Epithelial cell of prostate (primary cell): Measurements from ENCODE around the gene PREX1.
"Not testable (repeated sequence)": the region's sequence is repeated elsewhere in the genome, so short reads cannot be mapped to it uniquely, and the experiment has no call there.

Experiments
- DNase-seq: peaks from one replicate; pipeline ENCODE4 v3.0.0-alpha.2; 2011; ENCODE audit warnings: low read depth, low spot score
- H3K27ac ChIP-seq: fragments of 450-650 bp; 2 replicates; pipeline ENCODE4 v1.5.1; 2017; ENCODE audit warnings: mild to moderate bottlenecking

PREX1 gene

DNA sequence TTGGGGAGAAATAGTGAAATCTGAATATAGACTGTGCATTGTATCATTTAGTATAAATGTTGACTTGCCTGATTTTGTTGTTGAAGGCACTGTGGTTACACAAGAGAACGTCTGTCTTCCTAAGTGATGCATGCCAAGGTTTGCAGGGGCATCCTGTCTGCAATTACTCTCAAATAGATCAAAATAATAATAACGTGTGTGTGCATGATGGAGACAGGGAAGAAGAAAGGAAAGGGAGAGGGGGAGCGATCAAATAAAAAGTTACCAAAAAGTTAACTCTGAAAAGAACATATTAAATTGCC, 14.4 kb downstream of the PREX1 start:
- DNase-seq, result no peak
- no peak overlapping the region for H3K27ac ChIP-seq

DNA sequence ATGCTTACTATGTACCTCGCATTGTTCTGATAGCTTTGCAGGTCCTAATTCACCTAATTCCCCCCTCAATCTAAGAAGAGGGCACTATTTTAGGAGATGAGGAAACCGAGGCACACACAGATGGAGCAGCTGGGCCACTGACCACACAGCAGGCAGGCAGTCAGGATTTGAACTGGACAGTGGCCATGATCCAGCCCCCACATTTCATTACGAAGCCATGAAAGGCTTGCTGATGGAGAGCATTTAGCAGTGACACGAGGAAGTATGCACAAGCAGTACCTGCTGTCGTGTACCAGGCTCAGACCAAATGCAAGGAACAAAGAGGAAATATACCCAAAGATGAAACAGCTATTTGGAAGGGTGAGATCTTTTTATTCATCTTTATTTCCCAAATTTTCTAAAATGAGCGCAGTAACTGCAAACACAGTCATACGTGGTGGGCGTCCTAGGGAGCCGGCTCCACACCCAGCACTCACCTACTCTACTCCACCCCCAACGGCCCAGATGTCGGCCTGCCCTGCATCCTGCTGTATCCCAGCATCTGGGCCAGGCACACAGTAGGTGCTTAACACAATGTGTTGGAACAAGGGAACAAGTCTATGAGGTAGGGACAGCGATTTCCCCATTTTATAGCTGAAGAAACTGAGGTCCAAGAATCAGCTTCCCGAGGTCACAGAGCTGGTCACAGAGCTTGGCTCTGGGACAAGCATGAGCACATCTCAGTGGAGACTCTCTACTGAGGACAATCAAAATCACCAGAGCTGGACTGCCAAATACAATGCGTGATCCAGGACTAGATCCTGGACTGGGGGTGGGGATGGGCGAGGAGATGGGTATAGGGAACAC, 15.0 kb downstream of the PREX1 start:
- H3K27ac ChIP-seq, result no peak overlapping the region
- DNase-seq, result no peak

DNA sequence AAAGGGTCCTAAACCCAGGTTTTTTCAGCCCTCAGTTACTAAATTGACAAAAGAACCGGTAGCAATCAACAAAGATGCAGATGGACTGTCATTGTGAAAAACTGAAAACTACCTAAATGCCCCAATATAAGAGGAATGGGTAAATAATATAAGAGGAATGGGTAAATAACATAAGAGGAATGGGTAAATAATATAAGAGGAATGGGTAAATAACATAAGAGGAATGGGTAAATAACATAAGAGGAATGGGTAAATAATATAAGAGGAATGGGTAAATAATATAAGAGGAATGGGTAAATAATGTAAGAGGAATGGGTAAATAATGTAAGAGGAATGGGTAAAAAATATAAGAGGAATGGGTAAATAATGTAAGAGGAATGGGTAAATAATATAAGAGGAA, 15.7 kb downstream of the PREX1 start:
- not testable (repeated sequence) for DNase-seq, H3K27ac ChIP-seq

DNA sequence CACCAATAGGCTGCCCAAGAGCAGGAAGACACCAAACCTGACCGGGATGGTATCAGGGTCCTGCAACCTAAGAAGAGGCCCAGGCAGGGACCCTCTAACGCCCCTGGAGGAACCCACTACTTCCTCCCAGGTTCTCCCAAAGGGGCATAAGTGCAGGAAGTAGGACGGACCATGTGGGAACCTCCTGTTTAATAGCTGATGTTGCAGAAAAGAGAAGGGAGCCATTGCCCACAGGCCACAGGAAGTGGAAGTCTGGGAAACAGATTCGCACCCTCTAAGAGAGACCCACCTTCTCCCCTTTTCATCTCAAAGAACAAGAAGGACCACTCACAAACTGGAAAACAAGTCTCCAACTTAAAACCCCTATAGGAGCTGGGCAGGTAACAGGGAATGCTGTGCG, 18.1 kb downstream of the PREX1 start:
- H3K27ac ChIP-seq, result no peak overlapping the region
- DNase-seq, result no peak

DNA sequence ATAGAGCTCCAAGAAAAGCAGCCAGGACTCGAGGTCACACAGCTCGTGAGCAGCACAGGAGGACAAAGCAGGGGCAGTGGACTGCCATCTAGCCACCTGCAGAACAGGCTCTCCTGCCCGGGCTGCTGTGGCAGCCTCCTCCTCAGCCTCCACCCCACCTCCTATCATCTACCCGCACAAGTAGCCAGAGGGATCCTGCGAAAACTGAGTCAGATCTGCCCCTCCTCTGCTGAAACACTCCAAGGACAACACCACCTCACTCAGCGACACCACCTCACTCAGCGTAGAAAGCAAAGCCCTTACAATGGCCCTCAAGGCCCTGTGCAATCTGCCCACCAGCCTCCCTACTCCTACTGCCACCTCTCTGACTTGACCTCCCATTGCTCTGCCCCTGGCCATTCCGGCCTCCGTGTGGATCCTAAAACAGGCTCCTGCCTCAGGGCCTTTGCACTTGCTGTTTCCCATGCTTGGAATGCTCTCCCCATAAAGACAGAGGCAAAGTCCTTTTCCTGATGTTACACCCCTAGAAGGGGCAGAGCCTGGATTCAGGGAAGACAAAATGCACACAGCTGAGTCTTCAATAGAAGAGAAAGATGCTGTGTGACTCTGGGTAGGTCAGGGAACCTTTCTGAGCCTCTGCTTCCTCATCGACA, 19.3 kb downstream of the PREX1 start:
- no peak overlapping the region for H3K27ac ChIP-seq
- no peak for DNase-seq

DNA sequence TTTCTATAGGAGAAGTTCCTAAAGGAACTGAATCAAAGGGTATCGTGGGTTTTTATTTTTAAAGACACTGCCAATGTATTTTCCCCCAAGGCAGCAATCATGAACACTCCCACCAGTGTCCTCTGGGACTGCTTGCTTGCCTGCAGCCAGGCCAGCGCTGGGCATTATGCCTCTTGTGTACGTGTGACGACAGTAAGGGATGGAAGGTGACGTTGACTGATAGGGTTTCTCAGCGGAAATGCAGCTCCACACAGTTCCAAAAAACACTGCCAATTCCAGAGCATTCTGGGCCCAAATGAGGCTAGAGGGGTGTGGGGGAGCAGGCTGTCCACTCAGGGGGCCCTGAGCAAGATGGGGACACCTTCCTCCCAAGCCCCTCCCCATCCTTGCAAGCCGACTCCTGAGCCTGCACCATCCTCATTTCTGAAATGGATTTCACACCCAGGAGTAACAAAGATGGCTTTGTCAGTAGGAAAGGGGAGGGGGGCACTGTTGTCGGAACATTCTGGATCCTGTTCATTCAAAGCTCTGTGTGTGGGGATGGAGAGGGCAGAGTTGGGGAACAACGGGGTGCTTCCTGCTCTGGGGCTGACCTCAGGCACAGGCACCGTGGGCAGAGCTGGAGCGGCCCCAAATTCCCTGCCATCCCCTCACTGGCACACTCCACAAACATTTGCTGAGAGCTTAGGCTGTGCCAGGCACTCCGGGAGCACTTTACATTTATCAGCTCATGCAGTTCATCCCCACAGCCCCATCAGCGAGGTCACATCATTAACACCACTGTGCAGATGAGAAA, 20.0 kb downstream of the PREX1 start:
- no peak overlapping the region for H3K27ac ChIP-seq
- no peak for DNase-seq

DNA sequence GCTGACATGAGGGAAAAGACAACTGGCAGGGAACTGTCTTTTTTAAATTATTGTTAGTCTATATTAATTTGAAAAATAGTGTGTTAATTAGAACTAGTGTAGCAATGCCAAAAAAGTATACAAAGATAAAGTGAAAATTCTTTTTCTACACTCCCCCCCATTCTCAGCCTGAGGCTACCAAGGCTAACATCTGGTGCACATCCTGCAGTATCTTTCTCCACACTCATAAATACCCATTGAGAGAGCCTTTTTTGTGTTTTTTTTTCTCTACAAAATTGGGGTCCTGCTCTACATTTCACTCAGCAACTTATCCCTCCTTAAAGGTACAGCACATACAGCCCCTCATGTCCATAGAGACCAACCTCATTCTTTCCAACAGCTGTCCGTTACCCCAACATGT, 20.7 kb downstream of the PREX1 start:
- H3K27ac ChIP-seq, result no peak overlapping the region
- no peak for DNase-seq

DNA sequence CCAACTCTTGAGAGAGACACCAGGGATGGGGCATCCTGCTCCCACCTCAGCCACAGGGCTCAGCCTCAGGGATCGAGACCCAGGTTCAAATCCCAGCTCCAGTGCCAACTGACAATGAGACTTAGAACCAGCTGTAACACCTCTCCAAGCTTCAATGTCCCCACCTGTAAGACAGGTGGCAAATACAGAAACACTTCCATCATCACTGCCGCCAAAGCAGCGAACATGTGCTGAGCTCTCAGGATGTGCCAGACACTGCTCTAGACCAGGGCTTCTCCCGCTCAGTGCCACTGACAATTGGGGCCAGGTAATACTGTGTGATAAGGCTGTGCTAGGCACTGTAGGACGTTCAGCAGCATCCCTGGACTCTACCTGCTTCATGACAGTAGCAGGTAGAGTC, 22.1 kb downstream of the PREX1 start:
- H3K27ac ChIP-seq, result no peak overlapping the region
- DNase-seq, result no peak

DNA sequence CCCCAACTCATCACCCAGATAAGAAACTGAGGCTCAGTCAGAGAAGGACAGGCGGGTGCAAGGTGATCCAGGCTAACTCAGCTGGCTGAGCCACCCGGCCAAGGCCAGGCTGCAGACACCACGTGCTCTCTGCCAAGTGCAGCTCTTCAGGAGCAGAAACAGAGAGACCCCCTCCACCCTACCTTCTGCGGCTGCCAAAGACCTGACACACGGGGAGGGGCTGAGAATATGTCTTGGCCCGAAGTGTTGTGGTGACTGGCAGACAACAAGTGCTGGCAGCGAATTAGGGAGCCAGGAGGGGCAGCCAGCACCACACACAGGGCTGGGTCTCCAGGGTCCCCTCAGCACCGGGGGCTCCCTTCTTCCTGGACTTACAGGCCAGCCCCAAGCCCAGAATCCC, 22.5 kb downstream of the PREX1 start:
- no peak for DNase-seq
- H3K27ac ChIP-seq, result no peak overlapping the region

DNA sequence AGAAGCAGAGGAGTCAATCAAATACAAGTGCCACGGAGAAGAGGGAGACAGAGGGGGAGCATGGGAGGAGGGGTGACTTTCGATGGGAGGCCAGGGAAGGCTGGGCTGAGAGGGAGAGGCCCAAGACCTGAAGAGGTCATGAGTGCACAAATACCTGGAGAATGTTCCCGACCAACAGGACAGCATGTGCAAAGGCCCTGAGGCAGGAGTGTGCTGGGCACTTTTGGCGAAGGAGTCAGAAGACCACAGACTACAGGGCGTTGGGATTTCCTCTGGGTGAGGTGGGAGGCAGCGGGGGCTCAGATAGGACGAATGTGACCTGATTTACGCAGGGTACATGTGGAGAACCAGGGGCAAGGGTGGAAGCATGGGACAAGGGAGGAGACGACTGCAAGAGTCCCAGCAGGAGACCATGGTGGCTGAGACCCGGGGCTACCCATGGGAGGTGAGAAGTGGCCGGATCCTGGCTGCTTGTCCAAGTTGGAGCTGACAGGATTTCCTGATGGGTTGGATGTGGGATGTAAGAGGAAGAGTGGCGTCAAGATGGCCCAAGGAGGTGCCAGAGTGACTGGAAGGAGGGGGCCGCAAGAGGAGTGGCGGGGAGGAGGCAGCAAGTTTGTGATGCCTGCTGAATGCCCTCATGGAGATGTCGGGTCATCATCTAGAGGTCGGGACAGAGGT, 23.4 kb downstream of the PREX1 start:
- H3K27ac ChIP-seq, result no peak overlapping the region
- DNase-seq, result no peak

DNA sequence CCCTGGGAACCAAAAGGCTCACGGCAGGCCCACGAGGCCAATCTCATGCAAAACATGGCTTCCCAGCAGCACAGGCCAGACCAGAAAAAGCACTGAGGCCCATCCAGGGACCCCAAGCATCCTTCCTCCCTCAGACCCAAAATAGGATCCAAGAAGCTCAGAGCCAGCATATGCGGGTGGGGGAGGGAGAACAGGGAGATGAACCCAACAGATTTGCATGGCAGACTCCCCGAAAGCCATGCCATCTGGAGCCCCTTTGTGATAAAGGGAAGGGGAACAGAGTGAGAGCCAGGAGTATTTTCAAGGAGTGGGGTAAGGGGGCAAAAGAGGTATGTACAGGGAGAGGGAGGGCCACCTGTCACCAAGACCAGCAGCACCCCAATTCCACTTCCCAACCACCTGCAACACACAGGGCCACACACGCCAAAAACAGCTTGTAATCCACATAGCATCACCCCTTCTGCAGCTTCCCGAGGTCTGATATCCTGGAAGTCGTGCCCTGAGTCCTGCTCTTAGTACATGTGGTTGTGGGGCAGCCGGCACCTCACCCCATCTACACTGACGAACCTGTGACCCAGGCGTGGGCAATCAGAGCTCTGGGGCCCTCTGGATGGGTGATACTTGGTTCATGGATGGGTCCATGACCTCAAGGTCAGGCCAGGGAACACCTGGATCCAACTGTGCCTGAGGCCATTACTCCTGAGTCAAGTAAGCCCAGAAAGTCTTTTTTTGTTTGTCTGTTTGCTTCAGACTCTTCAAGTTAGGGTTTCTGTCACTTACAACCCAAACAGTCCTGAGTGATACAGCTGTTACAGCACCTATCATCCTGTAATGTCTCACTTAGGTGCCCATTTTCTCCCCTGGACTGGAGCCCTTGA, 24.4 kb downstream of the PREX1 start:
- DNase-seq, result no peak

DNA sequence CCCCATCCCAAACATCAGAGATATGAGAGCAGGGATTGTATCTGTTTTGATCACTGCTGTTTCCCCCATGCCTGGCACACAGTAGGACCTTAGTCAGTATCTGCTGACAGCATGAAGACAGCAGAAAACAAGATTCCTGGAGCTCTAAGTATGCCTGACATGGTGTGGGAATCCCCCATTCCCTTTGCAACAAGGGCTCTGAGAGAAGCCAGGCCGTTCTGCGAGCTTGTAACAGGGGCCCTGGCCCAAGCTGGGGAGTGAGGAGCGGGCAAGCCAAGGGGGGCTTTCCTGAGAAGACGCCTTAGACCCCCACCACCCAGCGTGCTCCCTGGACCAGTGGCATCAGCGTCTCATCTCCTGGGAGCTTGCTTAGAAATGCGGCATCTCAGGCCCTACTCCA, 25.2 kb downstream of the PREX1 start:
- no peak overlapping the region for H3K27ac ChIP-seq
- DNase-seq, result no peak

More for the DNA sequence above, 24.4 kb downstream of the PREX1 start:
- no peak overlapping the region for H3K27ac ChIP-seq

DNA sequence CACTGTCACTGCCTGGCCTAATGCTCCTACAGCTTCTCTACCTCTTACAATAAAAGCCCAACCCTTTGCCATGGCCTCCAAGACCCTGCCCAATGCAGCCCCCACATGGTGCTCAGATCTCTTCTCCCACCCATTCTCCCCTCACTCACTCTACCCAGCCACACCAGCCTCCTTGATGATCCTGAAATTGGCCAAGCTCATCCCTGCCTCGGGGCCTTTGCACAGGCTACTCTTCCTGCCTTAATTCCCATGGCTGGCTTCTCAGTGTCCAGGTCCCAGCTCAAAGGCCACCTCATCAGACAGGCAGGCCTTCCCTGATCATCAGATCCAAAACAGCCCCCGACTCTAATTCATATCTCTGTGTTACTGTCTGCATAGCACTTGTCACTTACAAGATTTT, 25.6 kb downstream of the PREX1 start:
- DNase-seq, result no peak
- H3K27ac ChIP-seq, result no peak overlapping the region

DNA sequence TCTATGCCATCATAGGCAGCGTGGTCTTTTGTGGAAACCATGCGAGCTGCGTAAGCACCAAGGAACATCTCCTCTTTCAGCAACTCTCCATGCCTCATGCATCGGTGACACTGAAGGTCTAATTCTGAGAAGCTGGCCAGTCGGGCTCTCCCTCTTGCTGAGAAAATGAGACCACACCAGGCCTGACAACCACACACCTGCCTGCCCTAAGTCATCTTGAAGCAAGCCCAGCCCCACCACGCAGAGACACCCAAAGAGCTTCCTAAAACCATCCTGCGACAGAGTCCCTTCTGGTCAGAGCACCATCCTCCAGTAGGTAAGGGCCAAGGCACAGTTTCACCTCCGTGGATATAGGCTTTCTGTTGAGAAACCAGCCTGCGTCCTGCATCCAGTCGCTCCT, 26.6 kb downstream of the PREX1 start:
- DNase-seq, result no peak
- H3K27ac ChIP-seq, result no peak overlapping the region

DNA sequence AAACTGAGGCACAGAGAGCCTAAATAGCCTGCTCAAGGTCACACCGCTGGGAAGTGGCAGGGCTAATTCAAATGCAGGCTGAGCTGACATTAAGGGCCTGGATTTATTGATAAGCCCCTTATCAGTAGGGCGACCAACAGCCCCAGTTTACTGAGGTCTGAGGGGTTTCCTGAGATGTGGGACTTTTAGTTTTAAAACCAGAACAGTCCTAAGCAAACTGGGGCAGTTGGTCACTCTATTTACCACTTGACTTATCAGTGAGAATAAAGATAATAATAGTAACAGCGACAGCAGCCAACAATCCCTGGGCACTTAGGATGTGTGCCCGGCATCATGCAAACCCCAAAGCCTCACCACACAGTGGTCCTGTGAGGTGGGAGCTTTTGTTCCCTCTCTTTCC, 27.6 kb downstream of the PREX1 start:
- no peak overlapping the region for H3K27ac ChIP-seq
- no peak for DNase-seq

DNA sequence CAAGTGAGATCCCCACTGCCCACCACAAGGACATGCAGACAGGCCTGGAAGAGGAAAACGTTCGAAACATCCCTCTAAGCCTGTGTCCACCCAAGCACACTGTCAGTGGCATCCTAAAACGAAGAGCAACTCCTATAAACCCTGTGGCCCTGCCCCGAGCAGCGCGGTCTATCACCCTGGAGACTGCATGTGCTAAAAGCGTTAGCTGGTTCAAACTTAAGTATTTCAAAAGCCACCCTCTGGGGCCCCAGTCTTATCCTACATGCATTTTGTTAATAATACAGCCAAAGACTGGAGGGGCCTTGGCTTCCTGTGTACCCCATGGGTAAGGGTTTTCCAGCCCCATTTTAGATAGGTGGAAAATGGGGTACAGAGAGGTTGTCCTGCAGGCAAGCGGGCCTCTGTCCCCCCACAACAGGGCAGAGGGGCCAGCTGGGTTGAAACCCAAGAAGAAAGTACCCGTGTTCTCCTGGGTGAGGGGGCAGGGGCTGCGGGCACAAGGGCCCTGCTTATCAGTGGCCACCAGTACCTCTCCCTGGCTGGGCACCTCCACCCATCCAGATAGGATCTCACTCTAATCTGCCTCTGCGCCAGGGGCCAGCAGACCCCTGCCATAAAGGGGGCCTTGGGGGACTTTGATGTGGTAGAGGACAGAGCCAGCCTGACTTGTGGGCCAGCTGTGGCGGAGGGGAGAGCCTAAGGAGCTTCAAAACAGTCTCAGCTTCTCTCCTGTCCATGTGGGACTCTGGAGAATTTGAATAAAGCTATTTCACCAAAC, 28.3 kb downstream of the PREX1 start:
- H3K27ac ChIP-seq, result no peak overlapping the region
- DNase-seq, result no peak

DNA sequence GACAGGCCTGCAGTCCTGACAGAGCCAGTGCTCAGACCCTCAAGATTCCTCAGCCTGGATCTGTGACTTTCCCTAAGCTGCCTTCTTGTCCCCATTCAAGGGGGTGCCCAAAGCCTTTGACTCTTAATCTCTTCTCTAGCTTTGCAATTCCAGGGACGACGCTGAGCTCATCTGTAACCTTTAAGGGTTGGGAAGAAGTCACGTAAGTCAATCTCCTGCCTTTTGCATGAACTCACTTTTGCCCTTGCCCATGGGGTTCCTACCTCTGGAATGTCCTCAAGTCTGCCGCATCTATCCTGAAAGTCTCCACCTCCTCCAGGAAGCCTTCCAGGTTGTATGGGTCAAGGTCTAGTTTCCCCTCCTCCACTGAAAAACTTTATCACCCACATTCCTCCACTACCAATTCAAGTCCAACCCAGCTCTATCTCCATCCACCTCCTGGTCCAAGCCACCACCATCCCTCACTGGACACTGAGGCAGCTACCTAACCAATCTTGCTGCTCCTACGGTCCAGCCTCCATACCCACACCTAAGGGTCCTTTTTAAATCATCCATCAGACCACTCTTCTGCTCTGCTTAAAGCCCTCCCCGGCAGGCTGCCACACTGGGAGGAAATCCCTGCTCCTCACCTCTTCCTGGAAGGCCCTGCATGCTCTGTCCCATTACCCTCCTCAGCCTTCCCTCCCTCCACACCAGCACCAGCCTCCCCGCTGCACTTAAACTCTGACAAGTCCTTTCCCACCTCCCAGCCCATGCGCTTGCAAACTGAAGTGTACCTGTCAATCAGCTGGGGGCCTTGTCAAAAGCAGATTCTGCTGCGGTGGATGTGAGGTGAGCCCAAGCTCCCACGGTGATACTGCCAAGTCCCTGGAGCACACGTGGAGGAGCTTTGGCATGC, 29.7 kb downstream of the PREX1 start:
- no peak overlapping the region for H3K27ac ChIP-seq

DNA sequence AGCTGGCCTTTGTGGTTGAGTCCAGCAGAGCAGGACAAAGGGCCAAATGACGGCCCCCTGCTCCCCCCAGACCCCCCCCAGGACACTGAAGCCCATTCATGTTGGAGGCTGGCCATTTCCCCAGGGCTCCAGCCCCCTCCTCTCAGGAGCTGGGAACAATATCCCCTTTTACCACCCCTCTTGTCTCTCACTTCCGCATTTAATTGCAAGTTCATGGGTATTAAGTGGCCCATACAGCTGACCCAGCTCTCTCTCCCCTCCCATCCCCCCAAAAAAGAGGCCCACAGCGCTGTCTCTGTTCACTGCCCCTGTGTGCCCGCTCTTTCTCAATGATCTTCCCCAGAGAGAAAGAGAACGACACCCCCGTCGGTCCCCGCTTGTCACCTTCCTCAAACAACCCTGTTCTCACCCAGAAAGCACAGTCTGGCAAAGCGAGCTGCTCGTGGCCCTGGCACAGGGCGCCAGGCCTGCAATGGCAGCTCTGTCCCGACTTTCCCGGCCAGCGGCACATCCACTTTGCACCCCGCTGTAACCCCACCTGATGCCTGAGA, 30.4 kb downstream of the PREX1 start:
- no peak for DNase-seq
- no peak overlapping the region for H3K27ac ChIP-seq

More for the DNA sequence above, 29.7 kb downstream of the PREX1 start:
- DNase-seq, result no peak
